Gastroesophageal sphincter (tissue), 4 donors: ENCODE results near the gene TAF4. TPM values are rescaled to one million over a fixed set of nuclear protein-coding genes. Genes with fewer than 3 reads are reported as not detected.

Source experiments
- ATAC-seq: fragments of 150-250 bp; one replicate; pipeline ENCODE4 v1.9.1; 2016; ENCODE audit warnings: mild to moderate bottlenecking, moderate library complexity
- H3K27ac ChIP-seq, 4 donors: fragments of 200-600 bp; sonication (generic) in 3 of 4; 1 replicate in 3 of 4; 2 replicates in 1 of 4; pipeline ENCODE4 v1.5.1; 2016 to 2019
- H3K27me3 ChIP-seq: fragments of 200-600 bp; sonication (generic); one replicate; pipeline ENCODE4 v1.5.1; 2019
- H3K36me3 ChIP-seq, 2 donors: fragments of 200-600 bp; sonication (generic); one replicate each; pipeline ENCODE4 v1.5.1; 2019; ENCODE audit warnings: control low read depth in 1 of 2
- H3K4me1 ChIP-seq, 3 donors: fragments of 200-600 bp; sonication (generic); 1 replicate in 2 of 3; 2 replicates in 1 of 3; pipeline ENCODE4 v1.5.1; 2016 to 2019; ENCODE audit warnings: control low read depth in 2 of 3
- H3K4me3 ChIP-seq, 2 donors: fragments of 200-600 bp; sonication (generic); one replicate each; pipeline ENCODE4 v1.5.1; 2019; ENCODE audit warnings: mild to moderate bottlenecking in 1 of 2, moderate library complexity in 1 of 2
- H3K9me3 ChIP-seq, 3 donors: fragments of 200-600 bp; sonication (generic); one replicate each; pipeline ENCODE4 v1.5.1; 2017 to 2019; ENCODE audit warnings: control low read depth in 2 of 3
- EP300 ChIP-seq: sonication (generic); formaldehyde crosslinking; IDR thresholded peaks from one replicate; pipeline ENCODE4 v1.6.1; 2017; ENCODE audit warnings: antibody characterized with exemption, mild to moderate bottlenecking
- POLR2A ChIP-seq, 2 donors: fragments of 450-650 bp; IDR thresholded peaks; one replicate each; pipeline ENCODE4 v1.6.1; 2017; ENCODE audit warnings: antibody characterized with exemption in 2 of 2, mild to moderate bottlenecking in 2 of 2, moderate library complexity in 1 of 2
- POLR2AphosphoS5 ChIP-seq: sonication (generic); formaldehyde crosslinking; IDR thresholded peaks from one replicate; pipeline ENCODE4 v1.6.1; 2017; ENCODE audit warnings: antibody characterized with exemption
- WGBS, 2 donors: methylation state at CpG; one replicate each; pipeline ENCODE4 v1.1.5; 2018; ENCODE audit warnings: low coverage in 1 of 2; 5-methylcytosine and 5-hydroxymethylcytosine counted together
- total RNA-seq, 4 donors: library from RNA; depleted of rRNA; stranded (reverse); fragments of >200 nt; gene quantifications; one replicate each; pipeline ENCODE4 v1.1.0, GENCODE V29; 2016
- TF ChIP-seq, protein P1 (sequence below), 4 experiments: fragments of 200-600 bp in 2 of 4; fragments of 450-650 bp in 2 of 4; sonication (generic) in 1 of 4; IDR thresholded peaks; one replicate each; pipeline ENCODE4 v1.5.1; 2017 to 2019; ENCODE audit warnings: antibody characterized with exemption in 4 of 4, mild to moderate bottlenecking in 2 of 4, moderate library complexity in 2 of 4

Gene TAF4
- total RNA-seq, 4 donors from 2014 or later, result 7.6 to 19.9 (median 15.5) TPM

GRCh38 chr20:62097881-62098407 is 32.3 kb upstream of the TAF4 start:
- peaks cover 0 to 30% (median 0%) of the 10 kb centered on the region in 3 donors for H3K9me3 ChIP-seq
- TF ChIP-seq POLR2A (IDR thresholded peaks at IDR 0.05) (no peak), EP300 (no peak), POLR2AphosphoS5 (no peak)
- TF ChIP-seq, protein P1, sequence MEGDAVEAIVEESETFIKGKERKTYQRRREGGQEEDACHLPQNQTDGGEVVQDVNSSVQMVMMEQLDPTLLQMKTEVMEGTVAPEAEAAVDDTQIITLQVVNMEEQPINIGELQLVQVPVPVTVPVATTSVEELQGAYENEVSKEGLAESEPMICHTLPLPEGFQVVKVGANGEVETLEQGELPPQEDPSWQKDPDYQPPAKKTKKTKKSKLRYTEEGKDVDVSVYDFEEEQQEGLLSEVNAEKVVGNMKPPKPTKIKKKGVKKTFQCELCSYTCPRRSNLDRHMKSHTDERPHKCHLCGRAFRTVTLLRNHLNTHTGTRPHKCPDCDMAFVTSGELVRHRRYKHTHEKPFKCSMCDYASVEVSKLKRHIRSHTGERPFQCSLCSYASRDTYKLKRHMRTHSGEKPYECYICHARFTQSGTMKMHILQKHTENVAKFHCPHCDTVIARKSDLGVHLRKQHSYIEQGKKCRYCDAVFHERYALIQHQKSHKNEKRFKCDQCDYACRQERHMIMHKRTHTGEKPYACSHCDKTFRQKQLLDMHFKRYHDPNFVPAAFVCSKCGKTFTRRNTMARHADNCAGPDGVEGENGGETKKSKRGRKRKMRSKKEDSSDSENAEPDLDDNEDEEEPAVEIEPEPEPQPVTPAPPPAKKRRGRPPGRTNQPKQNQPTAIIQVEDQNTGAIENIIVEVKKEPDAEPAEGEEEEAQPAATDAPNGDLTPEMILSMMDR (IDR thresholded peaks at IDR 0.05), result no peak
- WGBS, 2 donors, result 53% methylated on average over 2 of the region's 16 CpGs; no CpG with 5 or more reads in 1 of the 2 donors
- H3K36me3 ChIP-seq, result no peaks in the 10 kb centered on the region
- no peak overlapping the region for H3K4me3 ChIP-seq
- no peaks in the 10 kb centered on the region for H3K4me1 ChIP-seq
- H3K27ac ChIP-seq, result no peak overlapping the region
- peaks cover 35% of the 10 kb centered on the region for H3K27me3 ChIP-seq
- no peak for ATAC-seq

DNA sequence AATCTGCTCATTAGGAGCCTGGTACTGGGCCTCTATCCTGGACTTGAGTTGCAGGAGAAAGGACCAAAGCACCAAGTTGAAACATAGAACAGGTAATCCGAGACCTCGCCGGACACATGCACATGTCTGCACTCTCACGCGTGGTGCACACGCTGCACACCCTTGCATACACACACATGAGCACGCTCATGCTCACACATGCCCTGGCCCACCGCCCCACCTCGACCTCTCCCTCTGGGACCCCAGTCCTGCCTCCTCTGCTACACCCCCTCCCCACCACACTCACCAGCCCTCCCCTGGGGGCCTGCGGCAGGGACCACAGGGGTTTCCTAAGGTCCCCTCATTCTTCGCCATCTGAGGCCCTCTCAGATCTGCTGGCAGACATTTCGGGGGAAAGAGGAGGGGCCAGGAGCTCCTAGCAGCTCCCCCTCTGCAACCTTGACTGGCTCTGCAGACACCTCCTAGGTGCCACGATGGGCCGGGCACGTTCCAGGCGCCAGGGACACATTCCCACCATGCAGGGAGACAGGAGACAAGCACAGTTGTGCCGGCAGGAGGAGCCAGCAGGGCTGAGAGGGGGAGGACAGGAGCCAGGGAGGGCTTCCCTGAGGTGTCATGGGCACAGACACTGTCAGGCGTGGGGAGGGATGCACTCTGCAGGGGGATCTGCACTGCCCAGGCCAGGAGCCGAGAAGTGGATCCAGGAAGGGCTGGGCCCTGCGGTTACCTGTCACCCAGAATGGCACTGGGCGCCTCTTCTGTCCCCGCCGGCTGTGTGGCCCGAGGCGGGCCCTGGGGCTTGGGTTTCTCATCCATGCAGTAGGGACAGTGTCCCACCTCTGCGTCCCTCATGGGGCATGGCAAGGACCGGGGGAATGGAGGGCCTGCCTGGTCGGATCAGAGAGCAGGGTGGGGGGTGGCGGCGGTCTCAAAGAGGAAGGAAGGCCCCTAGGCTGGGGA is 31.0 kb upstream of the TAF4 start:
- peaks cover 37% of the 10 kb centered on the region for H3K27me3 ChIP-seq
- WGBS, 2 donors, result 84 to 89% methylated on average over 9 to 10 of the region's 30 CpGs
- no peak overlapping the region for H3K4me3 ChIP-seq
- no peak for ATAC-seq
- H3K9me3 ChIP-seq, result peaks cover 0 to 20% (median 0%) of the 10 kb centered on the region in 3 donors
- H3K4me1 ChIP-seq, result no peaks in the 10 kb centered on the region
- H3K36me3 ChIP-seq, result no peaks in the 10 kb centered on the region
- TF ChIP-seq EP300 (no peak), POLR2AphosphoS5 (no peak), POLR2A (IDR thresholded peaks at IDR 0.05) (no peak)
- TF ChIP-seq, protein P1 (IDR thresholded peaks at IDR 0.05), result no peak
- no peak overlapping the region for H3K27ac ChIP-seq

- TF ChIP-seq EP300 (no peak), POLR2AphosphoS5 (no peak), POLR2A (IDR thresholded peaks at IDR 0.05) (no peak)
- TF ChIP-seq, protein P1 (IDR thresholded peaks at IDR 0.05), result no peak
- Histone ChIP-seq H3K27ac (no peak overlapping the region), H3K9me3 (no peaks in the 10 kb centered on the region), H3K36me3 (no peaks in the 10 kb centered on the region), H3K4me1 (no peaks in the 10 kb centered on the region), H3K4me3 (no peak overlapping the region), H3K27me3 (peaks cover 71% of the 10 kb centered on the region)
- 30 to 43% methylated on average over 3 of the region's 3 CpGs for WGBS, 2 donors
- ATAC-seq, result no peak
These were observed 23.7 kb upstream of the TAF4 start for GRCh38 chr20:62089393-62089792.

GRCh38 chr20:62088258-62089127 is 22.8 kb upstream of the TAF4 start:
- Histone ChIP-seq H3K4me3 (no peak overlapping the region), H3K36me3 (no peaks in the 10 kb centered on the region), H3K9me3 (no peaks in the 10 kb centered on the region), H3K4me1 (no peaks in the 10 kb centered on the region), H3K27ac (no peak overlapping the region), H3K27me3 (peaks cover 71% of the 10 kb centered on the region)
- ATAC-seq, result no peak
- WGBS, 2 donors, result 61% methylated on average over 12 to 15 of the region's 15 CpGs
- TF ChIP-seq EP300, result no peak
- TF ChIP-seq POLR2A (IDR thresholded peaks at IDR 0.05), result no peak
- TF ChIP-seq, protein P1 (IDR thresholded peaks at IDR 0.05), result no peak
- no peak for TF ChIP-seq POLR2AphosphoS5
